ENCODE results near the gene CBX6. TPM values are rescaled to one million over a fixed set of nuclear protein-coding genes. Genes with fewer than 3 reads are reported as not detected.

The CBX6 gene
- total RNA-seq, 1 experiment from 2014 or later, result 31.4 TPM

- Histone ChIP-seq H2BK20ac (ENCODE audit: low read depth, low read length, poor library complexity, severe bottlenecking) (no peak overlapping the region), H3K79me2 (ENCODE audit: insufficient read depth, low read length) (peaks cover 2% of the 10 kb centered on the region; the same call in 1 of the 2 replicates), H4K5ac (ENCODE audit: insufficient read length, low read depth, low read length) (no peak overlapping the region), H3K14ac (ENCODE audit: insufficient read depth, low read length) (no peak overlapping the region), H4K91ac (ENCODE audit: insufficient read length, low read depth, low read length) (no peak overlapping the region), H3K23ac (ENCODE audit: insufficient read length, low read depth, low read length) (no peak overlapping the region), H3K4ac (ENCODE audit: low read depth, low read length) (no peak overlapping the region), H3K23me2 (ENCODE audit: insufficient read length, low read depth, low read length, poor library complexity, severe bottlenecking) (peaks cover 4% of the 10 kb centered on the region), H4K20me1 (ENCODE audit: control insufficient read depth, insufficient read depth, insufficient read length) (peaks cover 3% of the 10 kb centered on the region), H4K8ac (replicated peaks; ENCODE audit: insufficient read length, low read depth, low read length) (no peak overlapping the region), H3K4me1 (ENCODE audit: insufficient read depth, low read length) (peaks cover 10% of the 10 kb centered on the region; the same call in 1 of the 2 replicates), H3K18ac (ENCODE audit: insufficient read length, low read depth, low read length) (no peak overlapping the region), H2AK5ac (ENCODE audit: insufficient read length, low read length) (no peak overlapping the region), H2BK12ac (ENCODE audit: insufficient read length, low read depth, low read length) (no peak overlapping the region), H2BK15ac (ENCODE audit: low read depth, low read length) (no peak overlapping the region), H2BK5ac (ENCODE audit: insufficient read length, low read length) (no peak overlapping the region), H3T11ph (ENCODE audit: low read length) (no peak overlapping the region), H2BK120ac (ENCODE audit: low read depth, low read length, poor library complexity, severe bottlenecking) (no peak overlapping the region), H3K79me1 (ENCODE audit: insufficient read depth, low read depth, low read length, poor library complexity, severe bottlenecking) (no peaks in the 10 kb centered on the region), H3K9me3 (ENCODE audit: control insufficient read depth, low read depth, low read length) (no peaks in the 10 kb centered on the region), H3K27ac (ENCODE audit: insufficient read length, low read depth, low read length) (no peak overlapping the region), H3K4me2 (ENCODE audit: insufficient read depth, insufficient read length, low read length) (no peak overlapping the region), H3K27me3 (ENCODE audit: insufficient read depth, low read length) (peaks cover 21% of the 10 kb centered on the region; the same call in 1 of the 2 replicates), H3K56ac (ENCODE audit: insufficient read length, low read depth, low read length) (no peak overlapping the region), H2AFZ (ENCODE audit: low read length) (no peak overlapping the region), H3K9ac (ENCODE audit: extremely low read depth, insufficient read length, low read length) (no peak overlapping the region)
- Mint-ChIP-seq H3K9me3 (no peaks in the 10 kb centered on the region), H3K4me3 (0 out of 5 replicates have a peak overlapping the region, but pooled peaks of 1 of the 2 experiments have one; percentile 4), H3K4me1 (peaks cover 39 to 48% of the 10 kb centered on the region in 2 experiments), H3K27me3 (ENCODE audit: low read depth) (peaks cover 54% of the 10 kb centered on the region), H3K36me3 (ENCODE audit: insufficient read depth in 1 of 3, low read depth in 3 of 3) (peaks cover 0 to 2% (median 0%) of the 10 kb centered on the region in 3 experiments; a peak in 3 of 7 replicates), H3K27ac (no peak overlapping the region)
- no CpG with 5 or more reads among the region's 3 CpGs for WGBS (ENCODE audit: extremely low coverage, insufficient read length, low lambda C conversion rate)
- TF ChIP-seq, protein P1, sequence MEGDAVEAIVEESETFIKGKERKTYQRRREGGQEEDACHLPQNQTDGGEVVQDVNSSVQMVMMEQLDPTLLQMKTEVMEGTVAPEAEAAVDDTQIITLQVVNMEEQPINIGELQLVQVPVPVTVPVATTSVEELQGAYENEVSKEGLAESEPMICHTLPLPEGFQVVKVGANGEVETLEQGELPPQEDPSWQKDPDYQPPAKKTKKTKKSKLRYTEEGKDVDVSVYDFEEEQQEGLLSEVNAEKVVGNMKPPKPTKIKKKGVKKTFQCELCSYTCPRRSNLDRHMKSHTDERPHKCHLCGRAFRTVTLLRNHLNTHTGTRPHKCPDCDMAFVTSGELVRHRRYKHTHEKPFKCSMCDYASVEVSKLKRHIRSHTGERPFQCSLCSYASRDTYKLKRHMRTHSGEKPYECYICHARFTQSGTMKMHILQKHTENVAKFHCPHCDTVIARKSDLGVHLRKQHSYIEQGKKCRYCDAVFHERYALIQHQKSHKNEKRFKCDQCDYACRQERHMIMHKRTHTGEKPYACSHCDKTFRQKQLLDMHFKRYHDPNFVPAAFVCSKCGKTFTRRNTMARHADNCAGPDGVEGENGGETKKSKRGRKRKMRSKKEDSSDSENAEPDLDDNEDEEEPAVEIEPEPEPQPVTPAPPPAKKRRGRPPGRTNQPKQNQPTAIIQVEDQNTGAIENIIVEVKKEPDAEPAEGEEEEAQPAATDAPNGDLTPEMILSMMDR (conservative IDR thresholded peaks at IDR 0.05), result no peak
- no peak for DNase-seq
Measured at GRCh38 chr22:38840129-38840528, 31.9 kb downstream of the CBX6 start.
